A549 (cell line): ENCODE results near the gene ATXN7.

Experiments
- EP300 ChIP-seq, 2 experiments: fragments of >200 bp; sonication (Bioruptor Twin); formaldehyde crosslinking; IDR thresholded peaks; 2 replicates in 1 of 2; 3 replicates in 1 of 2; pipeline ENCODE4 v1.6.1; 2016 to 2017
- TF ChIP-seq, protein P1 (sequence below): IDR thresholded peaks from 2 replicates; pipeline ENCODE4 v1.6.1; 2012
- TF ChIP-seq, protein P2 (sequence below): fragments of >200 bp; sonication (Bioruptor Twin); formaldehyde crosslinking; IDR thresholded peaks from 3 replicates; pipeline ENCODE4 v1.5.1; 2016

DNA sequence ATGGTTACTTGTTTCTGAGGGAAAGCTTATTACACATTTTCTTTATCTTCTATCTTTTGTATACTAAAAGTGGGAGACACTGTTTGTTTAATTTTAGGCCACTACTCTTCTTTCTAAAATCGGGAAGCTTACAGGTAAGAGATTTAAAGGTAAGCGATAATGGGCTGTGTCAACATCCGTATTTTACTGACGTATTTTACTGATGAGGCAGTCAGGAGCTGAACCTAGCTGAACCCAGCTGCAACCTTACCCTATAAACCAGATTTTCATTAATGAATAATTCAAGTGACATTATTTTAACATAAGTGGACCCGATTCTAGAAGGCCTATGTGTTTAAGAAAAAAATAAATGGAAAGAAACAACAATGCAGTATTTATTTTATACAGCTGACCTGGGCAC, 146.5 kb downstream of the ATXN7 start:
- TF ChIP-seq EP300 (IDR thresholded peaks at IDR 0.05), result no peak
- TF ChIP-seq, protein P1, sequence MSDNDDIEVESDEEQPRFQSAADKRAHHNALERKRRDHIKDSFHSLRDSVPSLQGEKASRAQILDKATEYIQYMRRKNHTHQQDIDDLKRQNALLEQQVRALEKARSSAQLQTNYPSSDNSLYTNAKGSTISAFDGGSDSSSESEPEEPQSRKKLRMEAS, result no peak
- TF ChIP-seq, protein P2, sequence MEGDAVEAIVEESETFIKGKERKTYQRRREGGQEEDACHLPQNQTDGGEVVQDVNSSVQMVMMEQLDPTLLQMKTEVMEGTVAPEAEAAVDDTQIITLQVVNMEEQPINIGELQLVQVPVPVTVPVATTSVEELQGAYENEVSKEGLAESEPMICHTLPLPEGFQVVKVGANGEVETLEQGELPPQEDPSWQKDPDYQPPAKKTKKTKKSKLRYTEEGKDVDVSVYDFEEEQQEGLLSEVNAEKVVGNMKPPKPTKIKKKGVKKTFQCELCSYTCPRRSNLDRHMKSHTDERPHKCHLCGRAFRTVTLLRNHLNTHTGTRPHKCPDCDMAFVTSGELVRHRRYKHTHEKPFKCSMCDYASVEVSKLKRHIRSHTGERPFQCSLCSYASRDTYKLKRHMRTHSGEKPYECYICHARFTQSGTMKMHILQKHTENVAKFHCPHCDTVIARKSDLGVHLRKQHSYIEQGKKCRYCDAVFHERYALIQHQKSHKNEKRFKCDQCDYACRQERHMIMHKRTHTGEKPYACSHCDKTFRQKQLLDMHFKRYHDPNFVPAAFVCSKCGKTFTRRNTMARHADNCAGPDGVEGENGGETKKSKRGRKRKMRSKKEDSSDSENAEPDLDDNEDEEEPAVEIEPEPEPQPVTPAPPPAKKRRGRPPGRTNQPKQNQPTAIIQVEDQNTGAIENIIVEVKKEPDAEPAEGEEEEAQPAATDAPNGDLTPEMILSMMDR, result no peak
